ENCODE data around the gene IDUA.

The IDUA gene

DNA sequence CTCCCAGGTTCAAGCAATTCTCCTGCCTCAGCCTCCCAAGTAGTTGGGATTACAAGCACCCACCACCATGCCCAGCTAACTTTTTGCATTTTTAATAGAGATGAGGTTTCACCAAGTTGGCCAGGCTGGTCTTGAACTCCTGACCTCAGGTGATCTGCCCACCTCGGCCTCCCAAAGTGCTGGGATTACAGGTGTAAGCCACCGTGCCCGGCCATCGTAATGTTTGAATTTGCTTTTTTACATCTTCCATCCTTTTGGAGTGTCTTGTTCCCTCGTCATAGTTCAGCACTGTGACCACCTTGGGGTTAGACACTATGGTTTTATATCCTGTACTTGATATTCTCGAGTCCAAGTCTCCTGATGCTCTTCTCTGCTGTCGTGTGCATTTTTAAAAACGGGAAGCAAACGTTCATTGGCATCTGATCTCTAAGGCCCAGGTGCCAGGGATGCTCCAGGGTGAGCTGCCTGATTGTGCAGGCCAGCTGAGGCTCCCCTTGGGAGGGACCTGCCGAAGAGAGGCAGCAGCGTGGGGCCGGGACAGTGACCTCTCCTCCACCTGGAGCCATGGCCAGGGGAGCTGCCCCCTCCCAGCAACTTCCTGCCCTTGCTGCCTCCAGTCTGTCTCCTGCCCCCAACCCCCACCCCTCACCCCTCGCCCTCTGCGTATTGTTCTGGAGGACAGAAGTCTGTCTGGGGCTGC, 30.2 kb upstream of the IDUA start:
- DNase-seq = no peak

DNA sequence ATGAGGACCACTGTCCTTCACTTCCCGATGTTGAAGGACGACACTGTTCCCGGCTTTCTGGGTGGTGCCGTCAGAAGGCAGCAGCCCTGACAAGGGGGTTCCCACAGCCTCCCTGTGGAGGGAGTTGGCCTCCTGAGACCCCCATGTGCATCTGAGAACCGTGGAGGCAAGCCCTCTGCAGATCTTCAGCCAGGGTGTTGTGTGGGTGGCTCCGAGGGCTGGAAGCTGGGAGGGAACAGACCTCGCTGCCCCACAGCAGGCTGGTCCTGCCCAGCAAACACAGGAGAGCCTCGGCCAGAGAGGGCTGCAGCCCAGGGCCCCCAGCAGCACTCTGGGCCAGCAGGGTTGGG, 29.6 kb upstream of the IDUA start:
- no peak for DNase-seq

DNA sequence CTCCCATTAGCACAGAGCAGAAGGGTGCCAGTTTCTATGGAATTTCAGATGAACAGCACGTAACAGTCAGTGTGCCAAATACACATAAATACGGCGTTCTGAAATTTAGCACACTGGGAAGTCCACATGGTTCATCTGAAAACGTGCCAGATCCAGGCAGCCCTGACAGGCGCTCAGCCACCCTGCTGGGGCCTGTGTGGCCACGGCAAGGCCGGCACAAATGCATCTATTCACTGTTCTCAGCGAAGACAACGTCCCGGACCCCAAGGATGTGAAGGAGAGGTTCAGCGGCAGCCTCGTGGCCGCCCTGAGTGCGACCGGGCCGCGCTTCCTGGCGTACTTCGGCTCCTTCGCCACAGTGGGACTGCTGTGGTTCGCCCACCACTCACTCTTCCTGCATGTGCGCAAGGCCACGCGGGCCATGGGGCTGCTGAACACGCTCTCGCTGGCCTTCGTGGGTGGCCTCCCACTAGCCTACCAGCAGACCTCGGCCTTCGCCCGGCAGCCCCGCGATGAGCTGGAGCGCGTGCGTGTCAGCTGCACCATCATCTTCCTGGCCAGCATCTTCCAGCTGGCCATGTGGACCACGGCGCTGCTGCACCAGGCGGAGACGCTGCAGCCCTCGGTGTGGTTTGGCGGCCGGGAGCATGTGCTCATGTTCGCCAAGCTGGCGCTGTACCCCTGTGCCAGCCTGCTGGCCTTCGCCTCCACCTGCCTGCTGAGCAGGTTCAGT, 29.1 kb upstream of the IDUA start:
- no peak for DNase-seq

DNA sequence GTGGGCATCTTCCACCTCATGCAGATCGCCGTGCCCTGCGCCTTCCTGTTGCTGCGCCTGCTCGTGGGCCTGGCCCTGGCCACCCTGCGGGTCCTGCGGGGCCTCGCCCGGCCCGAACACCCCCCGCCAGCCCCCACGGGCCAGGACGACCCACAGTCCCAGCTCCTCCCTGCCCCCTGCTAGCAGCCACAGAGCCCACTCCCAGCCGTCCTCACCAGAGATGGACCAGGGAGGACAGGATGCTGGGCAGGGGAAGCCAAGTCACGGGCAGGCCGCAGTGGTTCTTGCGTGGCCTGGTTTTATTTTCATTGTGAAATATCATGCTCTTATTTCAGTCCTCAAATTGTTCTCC, 28.6 kb upstream of the IDUA start:
- no peak for DNase-seq

DNA sequence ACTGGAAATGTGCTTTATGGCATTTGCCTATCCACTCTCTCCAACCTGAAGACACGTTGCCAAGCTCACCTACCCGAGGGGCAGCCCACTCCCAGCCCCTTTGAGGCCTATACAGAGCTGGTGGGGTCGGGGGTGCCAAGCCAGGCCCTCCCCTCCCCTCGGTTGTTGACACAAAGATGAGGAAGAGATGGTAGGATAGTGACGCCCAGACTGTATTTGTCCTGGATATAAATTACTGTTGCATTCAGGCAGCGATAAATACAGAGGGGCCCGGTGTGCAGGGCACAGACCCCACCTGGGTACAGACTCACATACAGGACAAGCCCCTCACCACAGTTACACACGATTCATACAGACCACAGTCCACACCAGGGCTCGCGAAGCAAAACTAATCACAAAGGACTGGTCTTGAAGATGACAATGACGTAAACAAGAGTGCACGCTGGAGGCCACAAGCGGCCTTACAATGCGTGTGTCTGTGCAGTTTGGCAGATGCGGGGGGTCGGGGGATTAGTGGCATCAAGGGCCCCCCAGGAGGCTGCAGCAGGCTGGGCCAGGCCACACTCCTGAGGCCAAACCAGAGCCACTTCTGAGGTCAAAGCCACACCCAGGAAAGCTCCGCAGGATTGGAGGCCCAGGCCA, 28.0 kb upstream of the IDUA start:
- no peak for DNase-seq

DNA sequence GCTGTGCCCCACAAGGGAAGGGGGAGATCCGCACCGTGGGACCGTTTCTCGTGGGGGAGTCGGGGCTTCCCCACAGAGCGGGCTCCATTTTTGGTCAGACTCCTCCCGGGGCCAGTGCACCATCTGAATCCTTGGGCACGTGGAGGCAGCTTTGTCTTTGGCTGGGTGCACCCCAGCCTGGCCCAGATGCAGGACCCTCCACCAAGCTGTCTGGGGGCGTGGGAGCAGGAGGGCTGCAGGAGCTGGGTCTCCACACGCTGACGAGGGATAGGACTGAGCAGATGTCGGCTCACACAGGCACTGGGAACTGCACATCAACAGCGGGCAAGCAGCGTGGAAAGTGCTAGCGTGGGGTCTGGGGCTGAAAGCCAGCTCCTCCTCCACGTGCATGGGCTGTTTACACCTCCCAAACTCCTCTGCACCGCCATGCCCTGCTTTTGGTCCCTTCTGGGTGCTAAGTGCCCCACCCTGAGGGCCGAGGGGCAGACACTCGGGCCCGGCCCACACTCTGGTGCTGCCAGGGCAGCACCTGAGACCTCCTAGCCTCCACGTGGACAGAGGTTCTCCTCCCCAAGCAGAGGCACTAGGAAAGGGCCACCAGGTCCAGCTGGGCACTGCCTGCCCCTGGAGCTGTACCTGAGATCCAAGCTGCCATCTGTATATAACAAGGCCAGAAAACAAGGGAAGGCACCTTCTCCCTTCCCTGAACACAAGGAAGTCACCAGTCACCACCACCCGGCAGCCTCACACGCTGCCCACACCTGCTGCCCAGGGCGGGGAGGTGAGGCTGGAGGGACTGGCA, 27.3 kb upstream of the IDUA start:
- no peak for DNase-seq

DNA sequence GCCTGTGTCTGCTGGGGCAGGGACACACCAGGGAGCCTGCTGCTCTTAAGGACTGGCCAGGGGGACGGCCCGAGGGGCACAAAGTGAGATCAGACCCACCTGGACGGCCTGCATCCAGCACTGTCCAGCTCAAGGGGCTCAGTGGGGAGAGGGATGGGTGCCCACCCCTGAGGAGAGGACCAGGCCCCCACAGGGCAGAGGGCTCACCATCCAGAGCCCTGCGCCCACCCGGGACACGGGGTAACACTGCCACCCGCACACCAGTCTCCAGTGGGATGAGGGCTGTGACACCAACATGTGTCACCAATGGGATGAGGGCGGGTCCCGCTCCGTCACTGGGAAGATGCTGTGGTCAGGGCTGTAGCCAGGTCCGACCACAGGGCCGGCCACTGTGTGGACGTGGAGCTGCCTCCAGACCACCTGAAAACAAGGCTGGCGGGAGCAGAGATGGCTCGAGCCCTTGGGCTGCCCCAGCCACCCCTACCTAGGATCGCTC, 26.7 kb upstream of the IDUA start:
- no peak for DNase-seq

DNA sequence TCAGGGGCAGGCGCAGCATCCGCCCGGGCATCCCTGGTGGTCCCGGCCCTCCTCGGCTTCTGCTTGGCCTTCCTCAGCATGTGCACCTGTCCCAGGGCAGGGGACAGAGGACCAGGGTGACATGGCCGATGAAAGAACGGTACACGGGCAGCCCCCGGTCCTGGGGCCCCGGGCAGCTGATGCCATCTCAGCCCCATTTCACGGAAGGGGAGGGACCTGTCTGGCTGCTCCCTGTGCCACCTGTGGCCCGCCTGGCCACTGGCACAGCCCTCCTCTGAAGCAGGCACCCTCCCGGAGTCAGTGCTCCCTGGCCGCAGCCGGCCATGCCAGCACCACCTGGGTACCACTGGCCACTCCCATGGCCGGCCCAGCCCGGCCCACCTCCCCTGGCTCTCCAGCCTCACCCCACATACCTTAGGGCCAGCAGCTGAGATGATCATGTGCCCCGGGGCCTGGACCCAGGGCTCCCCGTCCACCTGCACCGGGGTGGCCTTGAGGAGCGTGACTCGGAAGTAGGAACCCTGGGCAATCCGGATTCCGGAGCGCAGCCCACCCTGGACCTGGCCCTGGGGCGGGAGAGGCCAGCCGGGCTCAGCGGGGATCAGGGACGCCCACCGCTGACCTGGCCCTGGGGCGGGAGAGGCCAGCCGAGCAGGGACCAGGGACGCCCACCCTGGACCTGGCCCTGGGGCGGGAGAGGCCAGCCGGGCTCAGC, 26.1 kb upstream of the IDUA start:
- DNase-seq = no peak

DNA sequence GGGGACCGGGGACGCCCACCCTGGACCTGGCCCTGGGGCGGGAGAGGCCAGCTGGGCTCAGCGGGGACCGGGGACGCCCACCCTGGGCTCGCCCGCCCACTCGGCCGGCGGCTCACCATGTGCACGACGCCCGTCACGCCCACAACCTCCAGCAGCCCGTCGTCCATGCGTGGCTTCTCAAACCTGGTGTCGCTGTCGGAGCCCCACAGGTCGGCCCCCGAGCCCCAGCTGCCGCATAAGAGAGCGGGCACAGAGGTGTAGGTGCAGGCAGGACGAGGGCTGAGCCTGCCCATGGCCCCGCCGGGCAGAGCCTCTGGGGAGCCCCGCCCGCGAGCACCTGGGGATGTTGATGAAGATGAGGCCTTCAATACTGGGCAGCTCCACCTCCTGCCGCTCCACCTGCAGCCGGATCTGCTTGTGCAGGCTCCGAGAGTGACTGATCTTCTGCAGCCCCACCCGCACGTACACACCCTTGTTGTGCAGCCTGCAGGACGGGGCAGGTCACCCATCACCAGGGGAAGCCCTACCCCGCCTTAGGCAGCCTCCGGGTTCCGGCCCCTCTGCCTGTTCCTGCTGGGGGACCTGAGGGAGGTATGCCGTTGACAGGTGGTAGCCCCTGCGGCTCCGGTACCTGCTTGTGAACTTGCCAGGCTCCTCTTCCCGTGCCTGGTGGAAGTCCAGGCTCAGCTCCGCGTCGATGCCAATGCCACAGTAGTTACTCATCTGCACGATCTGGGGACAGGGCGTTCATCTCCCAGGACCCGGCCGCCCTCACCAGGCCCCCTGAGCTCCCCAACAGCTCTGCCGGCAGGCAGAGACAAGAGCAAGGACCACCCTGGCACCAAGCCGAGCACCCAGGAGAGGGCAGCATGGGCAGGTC, 25.3 kb upstream of the IDUA start:
- DNase-seq = no peak

DNA sequence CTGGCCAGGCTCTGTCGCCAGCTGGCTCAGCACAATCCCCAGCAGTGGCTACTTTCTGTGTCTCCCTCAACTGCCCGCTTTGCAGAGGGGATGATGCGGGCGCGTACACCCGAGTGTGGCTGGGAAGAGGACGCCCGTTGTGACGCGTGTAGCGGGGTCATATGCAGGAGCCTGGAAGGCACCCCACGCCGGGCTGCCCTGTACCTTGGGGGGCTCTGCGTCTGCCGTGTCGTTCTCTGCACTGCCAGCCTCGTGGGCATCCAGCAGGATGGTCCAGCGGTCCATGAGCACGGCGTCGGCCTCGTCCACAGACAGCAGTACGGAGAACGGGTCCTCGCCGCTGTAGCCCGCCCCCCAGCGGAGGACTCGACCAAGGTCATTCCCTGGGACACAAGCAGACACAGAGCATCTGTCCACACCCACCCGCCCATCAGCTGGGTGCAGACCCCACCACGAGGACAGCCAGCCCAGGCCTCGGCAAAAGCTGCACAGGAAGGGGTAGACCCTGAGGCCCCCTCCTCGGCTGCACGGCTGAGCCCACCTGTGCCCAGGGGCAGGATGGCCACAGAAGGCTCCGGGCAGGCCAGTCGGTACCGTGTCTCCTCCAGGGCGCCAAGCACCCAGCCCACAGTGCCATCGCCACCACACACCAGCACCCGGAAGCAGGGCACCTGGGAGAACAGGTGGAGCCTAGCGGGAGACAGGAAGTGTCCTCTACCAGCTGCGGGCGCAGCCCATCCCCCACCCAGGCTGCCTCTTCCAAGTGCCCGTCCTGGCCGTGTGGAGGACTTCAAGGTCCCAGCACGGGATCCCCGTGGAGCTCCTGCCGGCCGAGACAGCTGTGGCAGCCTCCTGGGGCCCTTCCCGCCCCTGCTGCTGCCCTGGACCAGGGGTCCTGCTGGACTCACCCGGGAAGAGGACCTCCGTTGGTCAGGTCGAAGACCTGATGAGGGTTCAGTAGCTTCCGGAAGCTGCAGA, 24.3 kb upstream of the IDUA start:
- DNase-seq = no peak

DNA sequence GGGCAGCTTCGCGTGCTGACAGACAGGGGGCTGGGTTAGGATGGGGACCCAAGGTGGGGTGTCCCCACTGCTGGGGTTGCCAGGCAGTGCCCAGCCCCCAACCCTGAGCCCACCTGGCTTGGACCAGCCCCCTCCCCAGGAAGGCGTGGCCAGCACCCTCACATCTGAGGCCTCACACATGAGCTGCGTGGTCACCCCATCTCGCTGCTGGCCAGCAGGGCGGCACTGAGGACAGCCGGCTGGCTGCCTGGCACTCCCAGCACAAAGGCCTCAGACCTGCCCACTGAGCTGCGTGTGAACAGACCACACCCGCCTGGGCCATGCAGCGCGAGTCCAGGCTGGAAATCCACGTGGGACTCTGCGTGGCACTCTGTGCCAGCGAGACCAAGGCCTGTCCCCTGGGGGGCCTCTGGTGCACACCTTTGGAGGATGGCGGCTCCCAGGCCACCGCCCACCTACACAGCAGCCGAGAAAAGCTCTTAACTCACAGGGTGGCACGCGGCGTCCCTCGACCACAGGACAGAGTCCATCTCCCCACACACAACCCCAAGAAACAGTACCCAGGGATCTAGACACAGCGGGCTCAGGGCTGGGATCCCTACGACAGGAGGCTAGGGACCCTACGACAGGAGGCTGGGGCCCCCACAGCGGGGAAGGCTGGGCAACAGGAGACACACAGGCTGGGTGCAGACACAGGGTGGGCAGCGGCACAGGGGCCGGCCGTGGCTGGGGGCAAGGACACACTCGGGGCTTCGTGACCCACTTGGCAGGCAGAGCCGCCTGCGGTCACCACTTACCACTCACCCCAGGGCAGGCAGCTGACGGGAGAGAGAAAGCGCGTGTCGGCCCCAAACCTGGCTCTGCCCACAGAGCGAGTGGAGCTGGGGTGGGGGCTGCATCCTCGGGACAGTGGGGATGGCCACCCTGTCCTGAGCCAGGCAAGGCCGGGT, 23.3 kb upstream of the IDUA start:
- no peak for DNase-seq

DNA sequence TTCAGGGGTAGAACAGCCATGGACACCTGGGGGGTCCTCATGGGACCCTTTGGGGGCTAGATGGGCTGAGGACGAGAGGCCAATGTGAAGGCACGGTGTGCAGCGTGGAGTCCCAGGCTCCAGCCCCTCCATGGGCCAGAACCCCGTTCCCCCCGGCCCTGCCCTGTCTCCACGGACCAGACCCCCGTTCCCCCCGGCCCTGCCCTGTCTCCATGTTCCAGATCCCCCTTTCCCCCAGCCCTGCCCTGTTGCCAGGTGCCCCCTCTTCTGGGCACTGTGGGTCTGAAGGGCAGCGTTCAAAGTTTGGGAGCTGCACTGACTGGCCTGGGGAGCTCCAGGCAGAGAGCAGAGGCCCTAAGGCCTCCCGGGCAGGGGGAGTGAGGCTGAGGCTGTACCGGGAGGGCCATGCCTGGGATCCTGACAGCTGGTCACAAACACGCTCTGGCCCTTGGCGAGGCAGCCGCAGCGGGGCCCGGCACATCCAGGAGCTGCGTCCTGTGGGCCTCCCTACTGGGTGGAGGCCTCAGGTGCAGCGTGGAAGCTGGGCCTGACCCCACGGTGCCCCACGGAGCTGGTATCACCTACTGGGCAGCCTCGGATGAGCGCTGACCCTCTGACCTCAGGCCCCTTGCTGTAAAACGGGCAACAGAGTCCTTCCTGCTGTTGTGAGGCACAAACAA, 22.4 kb upstream of the IDUA start:
- DNase-seq = no peak

DNA sequence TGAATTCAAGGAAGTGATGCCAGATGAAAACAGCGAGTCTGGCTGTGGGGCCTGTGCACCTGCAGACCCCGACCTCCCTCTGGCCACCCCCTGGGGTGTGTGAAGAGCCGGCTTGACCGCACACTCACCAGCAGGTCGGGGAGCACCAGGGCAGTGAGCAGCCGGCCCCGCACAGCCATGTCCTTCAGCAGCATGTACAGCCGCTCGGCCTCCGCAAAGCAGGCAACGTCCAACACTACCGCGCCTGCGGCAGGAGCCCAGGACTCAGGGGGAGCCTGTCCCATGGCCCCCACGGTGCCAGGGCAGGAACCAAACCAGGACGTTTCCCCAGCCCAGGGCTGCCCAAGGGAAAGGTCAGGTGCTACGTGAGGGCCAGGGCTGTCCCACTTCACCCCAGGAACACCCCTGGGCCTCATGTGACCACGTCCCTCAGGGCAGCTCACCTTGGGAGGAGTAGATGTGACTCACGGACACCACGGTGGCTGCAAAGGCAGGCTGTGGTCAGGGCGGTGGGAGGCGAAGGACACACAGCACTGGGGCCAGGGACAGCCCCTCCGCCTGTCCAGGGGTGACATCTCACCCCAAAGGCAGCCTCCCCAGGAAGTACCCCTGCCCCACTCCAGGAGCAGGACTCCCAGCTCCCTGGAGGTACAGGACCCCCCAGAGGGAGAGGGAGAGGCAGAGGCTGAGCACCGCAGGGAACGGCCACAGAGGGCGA, 21.6 kb upstream of the IDUA start:
- no peak for DNase-seq

DNA sequence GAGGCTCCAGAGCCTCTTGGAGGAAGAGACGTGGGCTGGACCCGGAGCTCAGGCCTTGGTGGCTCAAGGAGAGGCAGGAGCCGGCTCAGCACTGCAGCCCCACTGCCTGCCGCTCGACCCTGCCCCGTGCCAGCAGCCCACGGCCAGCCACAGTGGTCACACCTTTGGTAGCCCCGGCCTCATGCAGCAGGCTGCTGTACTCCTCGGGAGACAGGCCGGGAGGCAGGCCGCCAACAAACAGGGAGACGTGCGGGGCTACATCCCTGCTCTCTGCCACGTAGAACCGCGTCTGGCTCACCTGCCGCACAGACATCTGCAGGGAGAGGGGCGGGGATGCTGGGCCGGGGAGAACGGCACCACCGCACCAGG, 21.1 kb upstream of the IDUA start:
- DNase-seq = no peak

DNA sequence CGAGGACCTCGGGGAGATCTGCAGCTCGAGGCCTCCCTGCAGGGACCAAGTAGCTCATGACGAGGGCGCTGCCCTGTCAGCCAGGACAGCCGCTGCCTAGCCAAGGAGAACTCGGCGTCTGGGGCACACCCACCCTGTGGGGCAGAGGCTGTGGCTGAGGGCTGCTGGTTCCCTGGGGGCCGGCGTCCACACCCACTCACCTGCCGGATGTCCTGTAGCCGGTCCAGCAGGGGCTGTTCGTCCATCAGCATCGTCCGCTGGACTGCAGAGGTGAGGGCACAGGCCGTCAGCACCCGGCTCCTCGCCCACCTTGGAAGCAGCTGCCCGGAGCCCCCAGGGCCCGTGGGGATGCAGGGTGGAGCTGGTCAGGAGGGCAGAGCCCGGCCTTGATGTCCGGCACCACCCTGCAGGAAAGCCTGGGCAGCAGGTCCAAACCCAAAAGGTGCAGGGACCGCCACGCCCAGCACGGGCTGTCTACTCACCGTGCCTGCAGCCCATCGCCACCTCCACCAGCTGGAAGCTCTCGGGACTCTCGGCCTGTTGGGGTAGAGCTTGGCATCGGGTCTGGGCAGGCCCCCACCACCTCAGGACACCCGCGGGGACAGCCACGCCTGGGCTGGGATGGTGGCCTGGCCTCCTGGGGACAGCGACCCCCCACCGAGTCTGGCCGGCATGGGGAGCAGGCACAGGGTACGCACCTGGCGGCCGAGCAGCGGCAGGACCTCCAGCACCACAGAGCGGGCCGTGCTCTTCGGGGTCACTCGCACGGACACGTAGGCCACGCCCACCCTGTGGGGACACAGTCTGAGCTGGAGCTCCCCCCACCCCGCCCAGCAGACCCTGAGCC, 20.4 kb upstream of the IDUA start:
- no peak for DNase-seq

DNA sequence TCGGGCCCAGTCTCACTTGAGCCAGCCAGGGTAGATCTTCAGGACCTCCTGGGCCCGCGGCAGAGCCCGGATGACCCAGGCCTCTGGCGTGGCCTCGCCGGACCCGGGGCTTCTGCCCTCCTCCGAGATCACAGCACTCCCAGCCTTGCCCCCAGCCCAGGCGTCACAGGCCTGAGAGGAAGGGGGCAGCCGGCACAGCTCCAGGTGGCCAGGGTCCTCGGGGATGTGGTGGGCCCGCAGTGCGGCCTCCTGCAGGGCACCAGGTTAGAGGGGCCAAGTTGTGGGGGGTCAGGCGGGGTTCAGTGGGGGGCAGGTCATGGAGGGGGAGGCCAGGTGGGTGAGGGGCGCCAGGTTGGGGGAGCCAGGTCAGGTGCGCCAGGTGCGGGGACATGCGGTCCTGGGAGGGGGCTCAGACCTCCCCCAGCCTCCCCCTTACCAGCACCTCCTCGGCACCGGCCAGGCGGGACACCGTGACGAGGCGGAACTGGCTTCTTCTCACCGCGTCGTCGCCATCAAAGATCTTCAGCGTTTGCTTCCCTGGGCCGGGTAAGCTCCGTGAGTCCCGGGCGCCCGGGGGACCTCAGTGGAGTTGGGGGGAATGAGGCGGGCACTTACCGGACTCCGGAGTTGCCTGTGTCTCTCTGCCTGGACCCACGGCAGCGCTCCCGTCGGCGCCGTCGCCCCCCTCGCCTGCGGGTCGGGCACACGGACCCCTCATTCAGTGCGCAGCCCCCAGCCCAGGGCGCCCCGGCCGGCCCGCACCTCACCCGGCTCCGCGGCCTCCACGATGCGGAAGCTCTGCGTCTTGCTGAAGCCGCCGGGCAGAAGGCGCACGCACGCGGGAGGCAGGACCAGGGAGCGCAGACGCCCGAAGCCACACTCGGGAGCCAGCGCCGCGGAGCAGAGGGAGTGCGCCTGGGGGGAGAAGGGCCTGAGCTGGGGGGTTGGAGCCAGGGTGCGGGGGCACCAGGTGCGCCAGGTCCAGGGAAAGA, 19.4 kb upstream of the IDUA start:
- no peak for DNase-seq
